SU-DHL-6 (cell line): ENCODE results near the gene TTR.

Experiments used
- CTCF ChIP-seq: fragments of 200-600 bp; sonication (generic); IDR thresholded peaks from one replicate; pipeline ENCODE4 v1.5.1; 2017; ENCODE audit warnings: antibody characterized with exemption, mild to moderate bottlenecking, low read length, moderate library complexity; ENCODE audit not compliant: insufficient read depth, poor library complexity, severe bottlenecking
- EZH2phosphoT487 ChIP-seq: fragments of 200-600 bp; sonication (generic), shearing (Covaris generic); conservative IDR thresholded peaks from 2 replicates; pipeline ENCODE4 v1.6.1; 2018; ENCODE audit warnings: mild to moderate bottlenecking, antibody characterized with exemption, low read length, moderate library complexity, mixed read lengths

- TF ChIP-seq CTCF = no peak
- TF ChIP-seq EZH2phosphoT487 = no peak
These were observed 5.1 kb upstream of the TTR start for GRCh38 chr18:31586616-31587015.
